SKM-1 (cell line): ENCODE data around the gene KDM6B.
"Not testable (repeated sequence)": the region's sequence is repeated elsewhere in the genome, so short reads cannot be mapped to it uniquely, and the experiment has no call there.

Experiments used
- DNase-seq: peaks from one replicate; lab custom pipeline; 2025; ENCODE audit not compliant: unreplicated experiment; lab: John Stamatoyannopoulos, UW

The KDM6B gene

GRCh38 chr17:7833795-7834541 lies at the start of gene KDM6B:
Gene KDM6B, plus strand, starts transcription at chr17:7834217. Its CDS starts 11,338 bp downstream, at chr17:7845555.
- DNase-seq: peak; percentile 54

GRCh38 chr17:7786866-7787265 lies 47.2 kb upstream of the KDM6B start:
- no peak for DNase-seq

DNA sequence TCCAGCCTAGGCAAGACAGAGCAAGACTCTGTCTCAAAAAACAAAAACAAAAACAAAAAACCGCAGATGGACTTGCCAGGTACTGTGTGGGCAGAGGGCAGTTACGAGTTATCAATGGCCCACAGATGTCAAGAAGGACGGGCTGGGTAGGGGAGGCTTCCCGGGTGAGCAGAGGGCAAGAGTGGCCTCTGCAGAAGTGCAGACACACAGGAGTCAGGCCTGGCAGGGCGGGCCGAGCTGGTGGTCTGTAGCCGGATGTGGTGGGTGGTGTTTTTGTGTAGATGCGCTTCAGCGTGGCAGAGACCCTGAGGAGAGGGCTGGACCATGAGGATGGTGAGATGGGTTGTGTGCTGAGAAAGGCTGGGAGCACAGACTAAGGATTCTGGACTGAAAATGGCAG lies 44.9 kb upstream of the KDM6B start:
- no peak for DNase-seq

GRCh38 chr17:7790150-7790549 lies 43.9 kb upstream of the KDM6B start:
- DNase-seq: no peak

GRCh38 chr17:7792611-7793010 lies 41.4 kb upstream of the KDM6B start:
- no peak for DNase-seq

GRCh38 chr17:7794075-7794663 lies 39.8 kb upstream of the KDM6B start:
- DNase-seq: no peak

DNA sequence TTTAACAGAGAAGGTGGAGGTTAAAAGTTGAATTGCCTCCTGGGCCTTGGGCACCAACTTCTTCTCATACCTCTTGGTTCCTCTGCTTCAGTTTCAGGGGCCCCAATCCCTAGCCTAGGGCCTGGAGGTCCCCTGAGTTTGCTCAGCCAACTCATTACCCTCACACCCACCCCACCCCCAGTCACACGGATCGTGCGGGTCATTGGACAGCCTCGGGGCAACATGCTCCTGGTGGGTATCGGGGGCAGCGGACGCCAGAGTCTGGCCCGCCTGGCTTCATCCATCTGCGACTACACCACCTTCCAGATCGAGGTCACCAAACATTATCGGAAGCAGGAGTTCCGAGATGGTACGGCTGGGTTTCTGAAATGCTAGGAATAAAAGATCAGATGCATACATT lies 36.0 kb upstream of the KDM6B start:
- no peak for DNase-seq

- DNase-seq: no peak
These were observed 35.2 kb upstream of the KDM6B start for GRCh38 chr17:7798839-7799238.

DNA sequence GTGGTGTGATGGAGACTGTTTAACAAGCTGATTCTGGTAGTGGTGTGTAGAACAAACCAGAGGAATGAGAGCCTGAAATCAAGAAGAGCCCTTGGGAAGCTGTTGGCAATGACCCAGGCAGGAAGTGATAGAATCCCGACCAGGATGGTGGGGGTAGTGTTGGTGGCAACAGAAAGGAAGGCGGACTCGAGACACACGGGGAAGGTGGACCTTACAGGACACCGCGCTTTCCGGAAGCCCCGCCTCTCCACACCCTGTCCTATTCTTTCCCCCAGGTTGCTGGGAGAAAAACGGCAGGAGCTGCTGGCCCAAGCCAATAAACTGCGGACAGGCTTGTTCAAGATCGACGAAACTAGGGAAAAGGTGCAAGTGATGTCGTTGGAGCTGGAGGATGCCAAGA lies 30.0 kb upstream of the KDM6B start:
- no peak for DNase-seq

- no peak for DNase-seq
These were observed 27.4 kb upstream of the KDM6B start for GRCh38 chr17:7806587-7806986.

- DNase-seq: no peak
These were observed 26.8 kb upstream of the KDM6B start for GRCh38 chr17:7807206-7807605.

DNA sequence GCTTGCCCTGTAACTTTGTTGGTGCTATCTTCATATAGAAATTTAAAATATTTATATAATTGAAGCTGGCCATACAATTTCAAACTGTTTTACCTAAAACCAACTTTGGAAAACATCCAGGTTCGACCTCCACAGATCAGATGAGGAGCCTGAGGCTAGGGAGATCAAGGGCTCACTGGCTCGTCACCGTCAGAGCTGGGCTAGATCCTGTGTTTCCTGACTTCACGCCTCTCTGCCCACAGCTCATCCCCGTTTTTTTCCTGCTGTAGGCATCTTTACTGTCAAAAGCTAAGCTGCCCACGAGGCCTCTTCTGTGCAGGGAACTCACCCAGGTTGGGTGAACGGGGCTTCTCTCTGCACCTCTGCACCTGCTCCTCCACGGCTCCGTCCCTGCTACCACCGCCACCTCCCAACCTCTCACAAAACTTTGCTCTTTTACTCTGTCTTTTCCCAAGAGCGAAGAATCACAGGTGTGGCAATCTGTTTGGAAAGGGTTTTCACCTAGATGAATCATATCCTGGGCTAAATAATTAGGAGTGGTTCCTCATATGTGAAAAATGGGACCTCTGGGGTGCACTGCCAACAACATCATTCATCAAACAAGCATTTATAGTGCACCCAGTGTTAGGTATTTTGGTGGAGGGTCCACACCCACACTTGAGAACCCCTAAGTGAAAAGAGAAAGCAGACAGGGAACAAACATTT lies 24.8 kb upstream of the KDM6B start:
- DNase-seq: no peak

- DNase-seq: not testable (repeated sequence)
These were observed 24.1 kb upstream of the KDM6B start for GRCh38 chr17:7809791-7810343.

DNA sequence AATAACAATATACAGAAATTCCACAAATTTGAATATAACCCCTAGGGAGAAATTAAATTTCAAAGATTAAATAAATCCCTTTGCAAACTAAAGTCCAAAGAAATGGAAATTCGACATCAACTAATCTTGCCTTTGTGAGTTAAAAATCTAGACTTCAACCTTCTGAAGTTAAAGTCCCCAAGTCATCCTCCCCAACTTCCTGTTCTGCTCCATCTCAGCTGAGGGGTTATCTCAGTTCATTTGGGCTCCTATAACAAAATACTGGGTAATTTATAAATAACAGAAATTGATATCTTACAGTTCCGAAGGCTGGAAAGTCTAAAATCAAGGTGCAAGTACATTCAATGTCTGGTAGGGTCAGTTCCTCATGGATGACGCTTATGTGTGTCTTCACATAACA lies 22.8 kb upstream of the KDM6B start:
- no peak for DNase-seq

DNA sequence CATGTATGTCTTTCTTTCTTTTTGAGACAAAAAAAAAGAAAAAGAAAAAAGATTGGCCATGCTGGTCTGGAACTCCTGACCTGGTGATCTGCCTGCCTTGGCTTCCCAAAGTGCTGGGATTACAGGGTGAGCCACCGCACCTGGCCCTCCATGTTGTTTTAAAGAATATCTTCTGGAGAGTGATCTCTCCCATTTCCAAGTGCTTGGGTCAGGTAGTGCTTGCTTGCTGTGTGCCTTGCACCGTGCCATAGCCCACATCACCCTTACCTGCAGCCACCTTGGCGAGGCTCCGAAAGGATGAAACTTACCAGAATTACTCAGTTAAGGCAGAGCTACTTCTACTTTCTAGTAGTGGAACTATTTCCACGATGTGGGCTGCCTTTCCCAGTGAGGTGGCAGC lies 19.0 kb upstream of the KDM6B start:
- no peak for DNase-seq

DNA sequence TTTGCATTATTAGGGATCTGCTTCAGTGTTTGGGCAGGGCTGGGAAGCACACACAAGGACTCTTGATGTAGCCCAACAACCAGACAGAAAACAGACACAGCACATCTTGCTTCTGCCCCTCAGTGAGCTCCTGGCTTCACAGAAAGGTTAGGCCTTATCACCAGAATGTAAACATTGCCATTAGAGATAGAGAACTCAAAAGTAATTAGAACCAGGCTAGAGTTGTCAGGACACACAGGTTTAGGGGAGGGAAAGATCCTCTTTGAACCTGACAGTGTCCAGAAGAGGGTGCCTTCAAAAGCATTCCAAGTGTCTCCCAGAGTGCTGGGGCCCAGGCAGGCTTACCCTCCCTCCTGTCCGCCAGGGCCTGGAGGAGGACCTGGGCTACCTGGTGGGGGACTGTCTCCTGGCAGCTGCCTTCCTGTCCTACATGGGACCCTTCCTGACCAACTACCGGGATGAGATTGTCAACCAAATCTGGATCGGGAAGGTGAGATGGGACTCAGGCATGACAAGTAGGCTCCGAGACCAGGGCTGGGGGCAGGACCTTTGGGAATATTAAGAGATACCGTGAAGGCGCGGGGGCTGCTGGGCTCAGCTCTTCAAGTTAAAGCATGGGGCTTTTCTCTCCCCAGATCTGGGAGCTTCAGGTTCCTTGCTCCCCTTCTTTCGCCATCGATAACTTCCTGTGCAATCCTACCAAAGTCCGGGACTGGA lies 16.9 kb upstream of the KDM6B start:
- DNase-seq: no peak

DNA sequence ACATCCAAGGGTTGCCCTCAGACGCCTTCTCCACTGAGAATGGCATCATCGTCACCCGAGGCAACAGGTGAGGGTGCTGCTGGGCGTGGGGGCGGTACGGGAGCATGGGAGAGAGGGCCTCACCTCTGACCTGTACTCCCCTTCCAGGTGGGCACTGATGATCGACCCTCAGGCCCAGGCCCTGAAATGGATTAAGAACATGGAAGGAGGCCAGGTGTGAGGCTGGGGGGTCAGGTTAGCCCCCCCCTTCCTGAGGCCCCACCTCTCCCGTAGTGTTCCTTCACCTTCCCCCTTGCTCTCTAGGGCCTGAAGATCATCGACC lies 16.4 kb upstream of the KDM6B start:
- no peak for DNase-seq

DNA sequence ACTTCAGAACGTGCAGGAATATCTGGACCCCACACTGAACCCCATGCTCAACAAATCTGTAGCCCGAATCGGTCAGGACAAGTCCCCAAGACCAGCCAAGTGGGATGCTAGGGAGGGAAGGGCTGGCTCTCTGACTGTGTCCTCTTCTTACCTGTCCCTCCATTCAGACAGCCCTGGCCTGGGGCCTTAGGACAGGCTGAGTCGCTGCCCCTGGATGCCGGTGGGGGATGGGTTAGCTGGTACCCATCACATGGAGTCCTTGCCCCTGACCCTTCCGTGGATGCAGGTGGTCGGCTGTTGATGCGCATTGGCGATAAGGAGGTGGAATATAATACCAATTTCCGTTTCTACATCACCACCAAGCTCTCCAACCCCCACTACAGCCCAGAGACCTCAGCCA lies 16.0 kb upstream of the KDM6B start:
- no peak for DNase-seq

DNA sequence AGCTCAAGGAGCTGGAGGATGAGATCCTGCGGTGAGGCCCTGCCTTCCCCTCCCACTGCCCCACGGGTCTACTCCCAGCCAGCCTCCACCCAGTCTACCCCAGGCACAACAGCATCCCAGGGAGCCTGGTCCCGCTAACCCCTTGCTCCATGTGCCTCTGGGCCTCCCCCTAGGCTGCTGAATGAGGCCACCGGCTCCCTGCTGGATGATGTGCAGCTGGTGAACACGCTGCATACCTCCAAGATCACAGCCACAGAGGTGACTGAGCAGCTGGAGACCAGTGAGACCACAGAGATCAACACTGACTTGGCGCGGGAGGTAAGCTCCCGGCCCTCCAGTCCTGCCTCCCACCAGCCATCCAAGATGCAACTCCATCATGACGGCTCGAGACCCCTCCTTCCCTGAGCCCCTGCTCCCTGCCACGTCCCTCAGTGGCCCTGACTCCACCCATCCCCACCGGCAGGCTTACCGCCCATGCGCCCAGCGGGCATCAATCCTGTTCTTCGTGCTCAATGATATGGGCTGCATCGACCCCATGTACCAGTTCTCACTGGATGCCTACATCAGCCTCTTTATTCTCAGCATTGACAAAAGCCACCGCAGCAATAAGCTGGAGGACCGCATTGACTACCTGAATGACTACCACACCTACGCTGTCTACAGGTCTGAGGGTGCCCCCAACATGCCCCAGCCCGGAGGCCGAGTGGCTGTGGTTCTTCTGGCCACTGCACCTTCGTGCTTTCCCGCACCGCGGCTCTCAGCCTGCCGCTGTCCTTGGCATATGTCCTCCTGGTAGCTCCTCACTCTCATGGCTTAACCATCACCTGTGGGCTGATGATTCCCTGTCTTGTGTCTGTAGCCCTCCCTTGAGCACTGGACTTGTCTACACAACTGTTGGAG lies 15.0 kb upstream of the KDM6B start:
- DNase-seq: no peak

- no peak for DNase-seq
These were observed 13.8 kb upstream of the KDM6B start for GRCh38 chr17:7820231-7820630.

GRCh38 chr17:7822126-7822525 lies 11.9 kb upstream of the KDM6B start:
- DNase-seq: no peak
